Stimulated activated CD4-positive, alpha-beta T cell treated with anti-CD3 and anti-CD28 coated beads, TNF-alpha, amount 100 ng/mL, for 4 hours (primary cell): Measurements from ENCODE around the gene FIS1.

Experiments used
- DNase-seq, 3 experiments: peaks; one replicate each; pipeline ENCODE4 v3.0.0-alpha.2; 2020; ENCODE audit warnings: low read depth in 3 of 3

Gene FIS1

DNA sequence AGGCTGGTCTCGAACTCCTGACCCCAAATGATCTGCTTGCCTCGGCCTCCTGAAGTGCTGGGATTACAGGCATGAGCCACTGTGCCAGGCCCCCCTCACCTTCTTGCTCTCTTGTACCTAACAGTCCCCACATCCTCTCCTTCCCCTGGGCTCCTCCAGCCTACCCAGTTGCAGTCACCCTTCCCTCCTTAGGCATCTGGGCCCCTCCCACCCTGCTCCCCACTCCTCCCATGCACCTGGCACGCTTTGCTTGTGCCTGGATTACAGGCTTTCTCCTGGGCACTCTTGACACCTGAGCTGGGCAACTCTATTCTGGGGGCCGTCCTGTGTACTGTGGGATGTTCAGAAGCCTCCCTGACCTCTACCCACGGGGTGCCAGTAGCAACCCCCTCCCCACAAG is 10.2 kb downstream of the FIS1 start:
- no peak for DNase-seq

DNA sequence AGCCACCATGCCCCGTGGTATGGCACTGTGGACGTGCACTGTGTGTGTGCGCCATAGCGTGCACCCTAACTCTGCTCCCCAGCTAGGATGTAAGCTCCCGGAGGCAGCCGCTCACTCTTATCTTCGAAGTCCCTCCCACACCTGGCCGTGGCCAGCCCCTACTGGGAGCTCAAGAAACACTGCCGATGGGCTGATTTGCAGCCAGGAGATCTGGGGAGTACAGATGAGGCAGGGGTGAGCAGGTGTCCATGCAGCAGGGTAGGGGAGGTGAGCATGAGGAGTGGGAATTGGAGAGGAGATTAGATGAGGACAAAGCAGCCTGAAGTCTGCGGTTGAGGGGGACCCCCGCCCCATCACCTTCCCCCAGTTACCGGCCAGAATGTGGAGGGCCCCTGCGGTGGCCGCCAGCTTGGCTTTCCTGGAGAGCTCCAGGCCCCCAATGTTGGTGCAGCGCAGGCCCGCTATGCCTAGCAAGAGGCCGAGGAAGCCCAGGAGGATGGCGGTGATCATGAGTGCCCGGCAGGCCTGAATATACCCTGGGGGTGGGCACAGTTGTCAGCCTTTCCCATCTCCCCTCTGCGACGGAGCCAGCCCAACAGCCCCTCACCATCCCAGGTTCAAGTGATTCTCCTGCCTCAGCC is 10.9 kb downstream of the FIS1 start:
- no peak for DNase-seq

GRCh38 chr7:101232141-101232850 is 12.6 kb downstream of the FIS1 start:
- DNase-seq, result no peak

- no peak for DNase-seq
These were observed 13.2 kb downstream of the FIS1 start for GRCh38 chr7:101231644-101232043.

- DNase-seq, result no peak
These were observed 18.2 kb downstream of the FIS1 start for GRCh38 chr7:101226721-101227120.

DNA sequence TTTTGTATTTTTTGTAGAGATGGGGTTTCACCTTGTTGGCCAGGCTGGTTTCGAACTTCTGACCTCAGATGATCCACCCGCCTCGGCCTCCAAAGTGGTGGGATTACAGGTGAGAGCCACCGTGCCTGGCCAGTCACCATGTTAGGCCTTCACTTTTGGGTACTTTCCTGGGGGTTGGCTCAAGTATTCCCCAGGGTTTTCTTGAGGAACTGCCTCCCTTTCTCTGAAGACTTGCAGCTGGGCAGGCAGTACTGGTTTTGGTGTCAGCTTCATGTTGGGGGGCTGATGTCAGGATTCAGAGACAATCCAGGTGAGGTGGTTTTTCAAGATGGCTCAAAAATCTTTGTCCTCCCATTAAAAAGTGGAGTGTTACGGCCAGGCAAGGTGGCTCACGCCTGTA is 19.2 kb downstream of the FIS1 start:
- no peak for DNase-seq

GRCh38 chr7:101223528-101223927 is 21.4 kb downstream of the FIS1 start:
- no peak for DNase-seq

DNA sequence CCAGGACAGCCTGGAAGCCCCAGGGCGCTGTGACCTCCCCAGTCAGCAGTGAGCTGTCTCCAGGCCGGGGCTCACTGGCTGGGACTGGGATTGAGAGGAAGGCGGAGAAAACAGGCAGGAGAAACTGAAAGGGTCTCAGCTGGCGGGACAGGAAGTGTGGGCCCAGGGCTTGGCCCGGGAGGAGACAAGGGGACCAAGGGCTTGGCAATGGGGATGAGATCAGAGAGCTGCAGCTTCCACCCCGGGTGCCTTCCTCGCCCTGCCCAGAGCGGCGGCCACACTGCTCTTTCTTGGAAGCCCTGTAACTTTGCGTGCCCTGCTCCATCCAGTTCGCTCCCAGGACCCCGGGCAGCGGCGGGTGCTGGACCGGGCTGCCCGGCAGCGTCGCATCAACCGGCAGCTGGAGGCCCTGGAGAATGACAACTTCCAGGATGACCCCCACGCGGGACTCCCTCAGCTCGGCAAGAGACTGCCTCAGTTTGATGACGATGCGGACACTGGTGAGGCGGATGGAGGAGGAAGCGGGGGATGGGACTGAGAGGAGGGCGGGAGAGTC is 22.5 kb downstream of the FIS1 start:
- DNase-seq, result no peak

GRCh38 chr7:101220295-101220694 is 24.6 kb downstream of the FIS1 start:
- DNase-seq, result no peak

- DNase-seq, result no peak
These were observed 26.4 kb downstream of the FIS1 start for GRCh38 chr7:101218236-101219125.

- DNase-seq, result peak; percentile 88 to 96 (median 89)
These were observed 27.3 kb downstream of the FIS1 start, which contains the start of the genes PLOD3 and ZNHIT1 for GRCh38 chr7:101217388-101218235. Gene PLOD3 (minus strand): TSS chr7:101217581. CDS start chr7:101217274, 307 bp downstream. Gene ZNHIT1 (plus strand): TSS chr7:101218165. CDS start chr7:101218196, 31 bp downstream.

- DNase-seq, result no peak
These were observed 28.0 kb downstream of the FIS1 start for GRCh38 chr7:101216860-101217387.

GRCh38 chr7:101216001-101216859 is 28.7 kb downstream of the FIS1 start:
- no peak for DNase-seq

- DNase-seq, result no peak
These were observed 32.9 kb downstream of the FIS1 start for GRCh38 chr7:101212014-101212413.

- no peak for DNase-seq
These were observed 33.4 kb downstream of the FIS1 start for GRCh38 chr7:101211501-101211900.

DNA sequence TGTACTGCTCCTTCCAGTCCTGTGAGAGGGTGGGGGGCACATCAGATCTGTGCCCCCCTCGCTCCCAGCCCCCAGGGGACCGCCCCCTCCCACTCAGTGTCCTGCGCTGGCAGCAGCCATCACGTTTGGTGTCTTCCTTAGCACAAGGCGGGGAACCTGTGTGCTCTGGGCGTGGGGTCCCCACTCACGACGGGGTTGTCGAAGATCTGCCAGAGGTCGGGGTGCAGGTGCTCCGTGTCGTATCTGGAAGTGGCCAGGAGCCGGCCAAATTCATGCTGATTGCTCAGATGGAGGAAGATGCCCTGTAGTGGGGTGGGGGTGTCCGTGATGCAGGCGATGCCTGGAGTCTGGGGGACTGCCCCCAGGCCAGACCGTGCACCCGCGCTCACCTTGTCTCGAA is 34.7 kb downstream of the FIS1 start:
- DNase-seq, result no peak

- no peak for DNase-seq
These were observed 36.1 kb downstream of the FIS1 start for GRCh38 chr7:101208794-101209193.

DNA sequence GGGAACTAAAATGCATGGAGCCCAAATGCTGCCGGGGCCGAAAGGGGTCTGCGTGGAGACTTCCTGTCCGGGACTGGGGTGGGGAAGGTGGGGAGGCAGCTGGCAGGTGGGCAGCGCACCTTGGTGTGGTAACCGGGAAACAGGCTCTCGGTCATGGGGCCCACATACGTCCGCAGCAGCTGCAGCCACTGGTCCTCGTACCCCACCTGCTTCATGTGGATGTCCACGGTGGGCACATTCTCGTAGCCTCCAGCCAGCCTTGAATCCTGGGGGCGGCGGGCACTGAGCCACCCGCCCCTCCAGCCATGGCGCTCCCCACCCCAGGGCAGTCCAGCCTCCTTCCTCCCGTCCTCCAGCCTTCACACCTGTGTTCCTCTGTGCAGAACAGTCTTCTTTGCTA is 37.4 kb downstream of the FIS1 start:
- no peak for DNase-seq

DNA sequence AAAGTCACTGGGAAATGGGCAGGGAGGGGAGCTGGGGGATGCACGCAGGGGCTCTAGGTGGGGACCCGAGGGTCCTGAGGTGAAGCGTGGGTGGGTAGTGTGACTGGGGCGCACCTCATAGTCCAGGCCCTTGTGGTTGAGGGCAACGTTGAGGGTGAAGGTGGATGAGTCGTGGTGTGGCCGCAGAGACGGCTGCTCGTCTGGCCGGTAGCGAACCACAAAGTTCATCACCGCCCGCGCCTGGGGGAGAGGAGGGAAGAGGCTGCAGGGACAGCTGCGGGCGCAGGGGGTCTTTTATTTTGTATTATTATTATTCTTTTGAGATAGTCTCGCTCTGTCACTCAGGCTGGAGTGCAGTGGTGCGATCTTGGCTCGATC is 38.2 kb downstream of the FIS1 start:
- DNase-seq, result no peak
